Chondrocyte (in vitro differentiated cells): ENCODE data around the gene PTGES2. TPM values are rescaled to one million over a fixed set of nuclear protein-coding genes. Genes with fewer than 3 reads are reported as not detected.
A peak's percentile ranks its signal among the peaks of the same experiment; 100 is the strongest.

Experiments
- DNase-seq: peaks from one replicate; pipeline ENCODE4 v3.0.0; 2021; ENCODE audit warnings: mixed read lengths, low spot score
- H3K27ac Mint-ChIP-seq: one replicate; pipeline ENCODE4 v1.8.0; 2021; ENCODE audit warnings: mild to moderate bottlenecking, moderate library complexity, mixed read lengths; ENCODE audit not compliant: unreplicated experiment
- H3K27me3 Mint-ChIP-seq: 2 replicates; pipeline ENCODE4 v1.8.0; 2021; ENCODE audit warnings: low read depth, mixed read lengths
- H3K36me3 Mint-ChIP-seq: 2 replicates; pipeline ENCODE4 v1.8.0; 2021; ENCODE audit warnings: low read depth, mixed read lengths
- H3K4me1 Mint-ChIP-seq: 2 replicates; pipeline ENCODE4 v1.8.0; 2021; ENCODE audit warnings: low read depth, mild to moderate bottlenecking, mixed read lengths
- H3K4me3 Mint-ChIP-seq: one replicate; pipeline ENCODE4 v1.8.0; 2021; ENCODE audit warnings: mild to moderate bottlenecking, moderate library complexity, mixed read lengths; ENCODE audit not compliant: unreplicated experiment
- H3K9me3 Mint-ChIP-seq: 2 replicates; pipeline ENCODE4 v1.8.0; 2021; ENCODE audit warnings: low read depth, mixed read lengths
- CTCF ChIP-seq: fragments of 200-600 bp; sonication (generic); IDR thresholded peaks from 2 replicates; pipeline ENCODE4 v1.5.0; 2021; ENCODE audit warnings: antibody characterized with exemption, mild to moderate bottlenecking, moderate library complexity
- total RNA-seq: library from RNA; stranded (reverse); gene quantifications from 3 replicates; pipeline ENCODE4 v1.2.1, GENCODE V29; 2021

The PTGES2 gene
- total RNA-seq, 1 donor from 2014 or later: 49.3 TPM

GRCh38 chr9:128099932-128100491, 27.5 kb downstream of the PTGES2 start:
- peak overlapping the region; percentile 100 for H3K27ac Mint-ChIP-seq
- no peaks in the 10 kb centered on the region for H3K9me3 Mint-ChIP-seq
- peaks cover 47% of the 10 kb centered on the region for H3K4me1 Mint-ChIP-seq
- peak overlapping the region; percentile 97 for H3K4me3 Mint-ChIP-seq
- H3K27me3 Mint-ChIP-seq: no peaks in the 10 kb centered on the region
- no peak for TF ChIP-seq CTCF
- H3K36me3 Mint-ChIP-seq: peaks cover 25% of the 10 kb centered on the region
- DNase-seq: no peak

GRCh38 chr9:128099231-128099931, 28.1 kb downstream of the PTGES2 start:
- H3K27ac Mint-ChIP-seq: peak overlapping the region; percentile 100
- TF ChIP-seq CTCF: no peak
- peak overlapping the region; percentile 97 for H3K4me3 Mint-ChIP-seq
- peaks cover 23% of the 10 kb centered on the region for H3K36me3 Mint-ChIP-seq
- no peaks in the 10 kb centered on the region for H3K27me3 Mint-ChIP-seq
- no peak for DNase-seq
- peaks cover 50% of the 10 kb centered on the region for H3K4me1 Mint-ChIP-seq
- no peaks in the 10 kb centered on the region for H3K9me3 Mint-ChIP-seq

GRCh38 chr9:128098297-128099230, 29.0 kb downstream of the PTGES2 start:
- H3K27ac Mint-ChIP-seq: peak overlapping the region; percentile 100
- peaks cover 18% of the 10 kb centered on the region for H3K36me3 Mint-ChIP-seq
- no peak for DNase-seq
- H3K4me1 Mint-ChIP-seq: peaks cover 52% of the 10 kb centered on the region
- no peak for TF ChIP-seq CTCF
- no peaks in the 10 kb centered on the region for H3K9me3 Mint-ChIP-seq
- H3K4me3 Mint-ChIP-seq: peak overlapping the region; percentile 97
- H3K27me3 Mint-ChIP-seq: no peaks in the 10 kb centered on the region

- peak overlapping the region; percentile 97 for H3K4me3 Mint-ChIP-seq
- H3K4me1 Mint-ChIP-seq: peaks cover 60% of the 10 kb centered on the region
- H3K27me3 Mint-ChIP-seq: no peaks in the 10 kb centered on the region
- H3K27ac Mint-ChIP-seq: peak overlapping the region; percentile 100
- DNase-seq: no peak
- no peaks in the 10 kb centered on the region for H3K9me3 Mint-ChIP-seq
- no peak for TF ChIP-seq CTCF
- H3K36me3 Mint-ChIP-seq: peaks cover 14% of the 10 kb centered on the region
Measured at GRCh38 chr9:128097543-128098296, 29.8 kb downstream of the PTGES2 start.
